MM.1S (cell line): ENCODE data around the gene HARBI1.

Experiments used
- DNase-seq: peaks from one replicate; pipeline ENCODE4 v3.0.0-alpha.2; 2015
- H2AFZ ChIP-seq: fragments of 300-600 bp; sonication (generic); 2 replicates; pipeline ENCODE4 v1.6.0; 2016; ENCODE audit warnings: antibody characterized with exemption, low read length
- H3F3A ChIP-seq: fragments of 300-600 bp; sonication (generic); 2 replicates; pipeline ENCODE4 v1.6.1; 2016; ENCODE audit warnings: mild to moderate bottlenecking, antibody characterized with exemption, low read length, moderate library complexity, mixed read lengths; ENCODE audit not compliant: insufficient read depth
- H3K27ac ChIP-seq: fragments of 300-600 bp; sonication (generic); 2 replicates; pipeline ENCODE4 v1.5.1; 2016; ENCODE audit warnings: mild to moderate bottlenecking, low read length
- H3K27me3 ChIP-seq: fragments of 300-600 bp; sonication (generic); replicated peaks from 2 replicates; pipeline ENCODE4 v1.6.0; 2016; ENCODE audit warnings: low read length; ENCODE audit not compliant: insufficient read depth
- H3K36me3 ChIP-seq: fragments of 300-600 bp; sonication (generic); replicated peaks from 2 replicates; pipeline ENCODE4 v1.6.1; 2016; ENCODE audit warnings: mild to moderate bottlenecking, low read length, mixed read lengths; ENCODE audit not compliant: insufficient read depth
- H3K4me1 ChIP-seq: fragments of 300-600 bp; sonication (generic); 2 replicates; pipeline ENCODE4 v1.6.1; 2016; ENCODE audit warnings: low read length, mixed read lengths
- H3K4me2 ChIP-seq: fragments of 300-600 bp; sonication (generic); 2 replicates; pipeline ENCODE4 v1.6.0; 2016; ENCODE audit warnings: low read depth, low read length
- H3K4me3 ChIP-seq: fragments of 300-600 bp; sonication (generic); 2 replicates; pipeline ENCODE4 v1.5.1; 2016; ENCODE audit warnings: low read length, mixed read lengths
- H3K79me2 ChIP-seq: fragments of 300-600 bp; sonication (generic); 2 replicates; pipeline ENCODE4 v1.6.1; 2016; ENCODE audit warnings: mixed run types, low read length, mixed read lengths
- H3K9ac ChIP-seq: fragments of 300-600 bp; sonication (generic); 2 replicates; pipeline ENCODE4 v1.6.1; 2016; ENCODE audit warnings: low read length, mixed read lengths
- H3K9me2 ChIP-seq: fragments of 300-600 bp; sonication (generic); replicated peaks from 2 replicates; pipeline ENCODE4 v1.6.1; 2016; ENCODE audit warnings: mild to moderate bottlenecking, low read length, mixed read lengths; ENCODE audit not compliant: insufficient read depth
- H3K9me3 ChIP-seq: fragments of 300-600 bp; sonication (generic); replicated peaks from 2 replicates; pipeline ENCODE4 v1.6.1; 2016; ENCODE audit warnings: mild to moderate bottlenecking, low read length, mixed read lengths; ENCODE audit not compliant: insufficient read depth
- H4K20me1 ChIP-seq: fragments of 300-600 bp; sonication (generic); 2 replicates; pipeline ENCODE4 v1.6.1; 2016; ENCODE audit warnings: mild to moderate bottlenecking, low read length, moderate library complexity, mixed read lengths; ENCODE audit not compliant: insufficient read depth
- CTCF ChIP-seq: fragments of 300-600 bp; sonication (generic); IDR thresholded peaks from 2 replicates; pipeline ENCODE4 v1.5.1; 2016; ENCODE audit warnings: antibody characterized with exemption, low read length, mixed read lengths
- EZH2 ChIP-seq: fragments of 300-600 bp; sonication (generic); optimal IDR thresholded peaks from 2 replicates; pipeline ENCODE3; 2017; ENCODE audit warnings: low read depth, mild to moderate bottlenecking, antibody characterized with exemption, low read length, mixed read lengths
- EZH2phosphoT487 ChIP-seq: fragments of 300-600 bp; sonication (generic); IDR thresholded peaks from 2 replicates; pipeline ENCODE4 v1.6.1; 2018; ENCODE audit warnings: antibody characterized with exemption, low read length

HARBI1 gene

GRCh38 chr11:46661836-46662235, 44.8 kb upstream of the HARBI1 start:
- H3K79me2 ChIP-seq, result no peaks in the 10 kb centered on the region
- 0 out of 2 replicates have a peak, but pooled peaks cover 4% of the 10 kb centered on the region for H3K36me3 ChIP-seq
- peaks cover 10% of the 10 kb centered on the region for H3F3A ChIP-seq
- no peaks in the 10 kb centered on the region for H4K20me1 ChIP-seq
- TF ChIP-seq CTCF (no peak), EZH2 (no peak), EZH2phosphoT487 (no peak)
- H3K4me1 ChIP-seq, result peaks cover 11% of the 10 kb centered on the region
- DNase-seq, result no peak
- H3K9me2 ChIP-seq, result no peaks in the 10 kb centered on the region
- no peaks in the 10 kb centered on the region for H3K27me3 ChIP-seq
- H2AFZ ChIP-seq, result no peak overlapping the region
- H3K4me2 ChIP-seq, result no peak overlapping the region
- H3K9ac ChIP-seq, result no peak overlapping the region
- H3K4me3 ChIP-seq, result no peak overlapping the region
- H3K27ac ChIP-seq, result no peak overlapping the region
- H3K9me3 ChIP-seq, result no peaks in the 10 kb centered on the region

- TF ChIP-seq EZH2phosphoT487 (no peak), CTCF (no peak), EZH2 (no peak)
- no peak overlapping the region for H3K27ac ChIP-seq
- no peaks in the 10 kb centered on the region for H3K9me2 ChIP-seq
- H3K9me3 ChIP-seq, result no peaks in the 10 kb centered on the region
- no peak overlapping the region for H3K4me3 ChIP-seq
- no peak overlapping the region for H3K4me2 ChIP-seq
- H3F3A ChIP-seq, result no peaks in the 10 kb centered on the region
- H3K4me1 ChIP-seq, result no peaks in the 10 kb centered on the region
- no peaks in the 10 kb centered on the region for H4K20me1 ChIP-seq
- no peak overlapping the region for H3K9ac ChIP-seq
- no peaks in the 10 kb centered on the region for H3K79me2 ChIP-seq
- no peaks in the 10 kb centered on the region for H3K27me3 ChIP-seq
- H2AFZ ChIP-seq, result no peak overlapping the region
- 0 out of 2 replicates have a peak, but pooled peaks cover 8% of the 10 kb centered on the region for H3K36me3 ChIP-seq
- DNase-seq, result no peak
Measured at GRCh38 chr11:46659908-46660307, 42.9 kb upstream of the HARBI1 start.

GRCh38 chr11:46658259-46658658, 41.2 kb upstream of the HARBI1 start:
- no peak overlapping the region for H3K27ac ChIP-seq
- DNase-seq, result no peak
- H3K9ac ChIP-seq, result no peak overlapping the region
- no peak for TF ChIP-seq CTCF
- TF ChIP-seq EZH2phosphoT487, result no peak
- TF ChIP-seq EZH2, result no peak
- no peaks in the 10 kb centered on the region for H4K20me1 ChIP-seq
- H3K36me3 ChIP-seq, result 0 out of 2 replicates have a peak, but pooled peaks cover 8% of the 10 kb centered on the region
- no peak overlapping the region for H2AFZ ChIP-seq
- H3K4me1 ChIP-seq, result no peaks in the 10 kb centered on the region
- no peak overlapping the region for H3K4me3 ChIP-seq
- no peaks in the 10 kb centered on the region for H3K9me2 ChIP-seq
- H3K9me3 ChIP-seq, result no peaks in the 10 kb centered on the region
- no peaks in the 10 kb centered on the region for H3K27me3 ChIP-seq
- H3K79me2 ChIP-seq, result no peaks in the 10 kb centered on the region
- H3K4me2 ChIP-seq, result no peak overlapping the region
- no peaks in the 10 kb centered on the region for H3F3A ChIP-seq
